ENCODE measurements around the gene TARP.
A peak's percentile ranks its signal among the peaks of the same experiment; 100 is the strongest.

Gene TARP

GRCh38 chr7:38229884-38230642 lies 43.4 kb downstream of the TARP start:
- Mint-ChIP-seq H3K4me1 (ENCODE audit: low read depth) (peaks cover 57% of the 10 kb centered on the region), H3K27ac (peak overlapping the region; percentile 90), H3K27me3 (no peaks in the 10 kb centered on the region), H3K9me3 (no peaks in the 10 kb centered on the region), H3K4me3 (no peak overlapping the region), H3K36me3 (ENCODE audit: low read depth) (peaks cover 23% of the 10 kb centered on the region)
- no peak for TF ChIP-seq CTCF (IDR thresholded peaks at IDR 0.05)
- CTCF ChIA-PET: interaction anchor here (0.9 to 4.5 kb wide), 5 partner anchors 10 to 139 kb away, joined by 3 to 70 read pairs (median 15); no protein-coding TSS in a partner anchor
- ATAC-seq: no peak
- DNase-seq: no peak
- intact Hi-C loops (cut with micrococcal nuclease): loop anchor here (5.0 kb wide), 2 partner anchors 87 to 137 kb away; no protein-coding TSS in a partner anchor
- POLR2A ChIA-PET: interaction anchor here (0.7 kb wide), 1 partner anchor 100 kb away, joined by 3 read pairs; no protein-coding TSS in a partner anchor

GRCh38 chr7:38229386-38229785 lies 44.0 kb downstream of the TARP start:
- intact Hi-C loops (cut with micrococcal nuclease): no loop called here
- ATAC-seq: no peak
- Mint-ChIP-seq H3K36me3 (ENCODE audit: low read depth) (peaks cover 24% of the 10 kb centered on the region), H3K9me3 (no peaks in the 10 kb centered on the region), H3K4me3 (no peak overlapping the region), H3K27me3 (no peaks in the 10 kb centered on the region), H3K4me1 (ENCODE audit: low read depth) (peaks cover 54% of the 10 kb centered on the region), H3K27ac (peak overlapping the region; percentile 90)
- no peak for TF ChIP-seq CTCF (IDR thresholded peaks at IDR 0.05)
- ChIA-PET POLR2A (interaction anchor here (0.9 kb wide), 1 partner anchor 8 kb away, joined by 4 read pairs; no protein-coding TSS in a partner anchor), CTCF (interaction anchor here (0.6 to 4.5 kb wide), 9 partner anchors 10 to 145 kb away, joined by 3 to 70 read pairs (median 4); no protein-coding TSS in a partner anchor)
- no peak for DNase-seq

- DNase-seq (no peak), ATAC-seq (no peak)
- Mint-ChIP-seq H3K4me3 (no peak overlapping the region), H3K4me1 (ENCODE audit: low read depth) (peaks cover 34% of the 10 kb centered on the region), H3K36me3 (ENCODE audit: low read depth) (peaks cover 26% of the 10 kb centered on the region), H3K27me3 (no peaks in the 10 kb centered on the region), H3K9me3 (no peaks in the 10 kb centered on the region), H3K27ac (peak overlapping the region; percentile 60)
- intact Hi-C loops (cut with micrococcal nuclease): no loop called here
- no peak for TF ChIP-seq CTCF (IDR thresholded peaks at IDR 0.05)
- ChIA-PET POLR2A (no interaction called here), CTCF (interaction anchor here (5.7 kb wide), 1 partner anchor 116 kb away, joined by 86 read pairs; no protein-coding TSS in a partner anchor)
Measured at GRCh38 chr7:38224392-38224791, 49.0 kb downstream of the TARP start.

- POLR2A ChIA-PET: interaction anchor here (0.6 to 1.1 kb wide), 2 partner anchors 112 to 144 kb away, joined by 3 read pairs; no protein-coding TSS in a partner anchor
- peaks cover 25% of the 10 kb centered on the region for H3K36me3 Mint-ChIP-seq (ENCODE audit: low read depth)
- H3K27ac Mint-ChIP-seq: no peak overlapping the region
Measured at GRCh38 chr7:38223306-38223705, 50.1 kb downstream of the TARP start.

More at GRCh38 chr7:38223306-38223705, 50.1 kb downstream of the TARP start:
- H3K27me3 Mint-ChIP-seq: no peaks in the 10 kb centered on the region
- no peak overlapping the region for H3K4me3 Mint-ChIP-seq
- H3K9me3 Mint-ChIP-seq: no peaks in the 10 kb centered on the region
- CTCF ChIA-PET: interaction anchor here (0.7 to 9.9 kb wide), 24 partner anchors 8 to 306 kb away, joined by 3 to 247 read pairs (median 4); no protein-coding TSS in a partner anchor
- peaks cover 31% of the 10 kb centered on the region for H3K4me1 Mint-ChIP-seq (ENCODE audit: low read depth)
- intact Hi-C loops (cut with micrococcal nuclease): no loop called here
- DNase-seq (no peak), ATAC-seq (no peak)
- no peak for TF ChIP-seq CTCF (IDR thresholded peaks at IDR 0.05)
